HepG2 (cell line): ENCODE results near the gene MIA2. TPM values are rescaled to one million over a fixed set of nuclear protein-coding genes. Genes with fewer than 3 reads are reported as not detected.
"Not testable (repeated sequence)": the region's sequence is repeated elsewhere in the genome, so short reads cannot be mapped to it uniquely, and the experiment has no call there.

Experiments
- ADNP ChIP-seq: sonication (generic); formaldehyde crosslinking; IDR thresholded peaks from 2 replicates; pipeline ENCODE4 v1.4.0; 2020; ENCODE audit warnings: missing genetic modification reagents
- CCDC6 ChIP-seq: sonication (generic); formaldehyde crosslinking; IDR thresholded peaks from 2 replicates; pipeline ENCODE4 v1.8.1; 2022; ENCODE audit warnings: mild to moderate bottlenecking, missing genetic modification reagents, moderate library complexity
- FOXA3 ChIP-seq: IDR thresholded peaks from 2 replicates; pipeline ENCODE4 v1.6.1; 2016; ENCODE audit warnings: missing genetic modification reagents, missing compliant biosample characterization
- GLI4 ChIP-seq: sonication (generic); formaldehyde crosslinking; IDR thresholded peaks from 2 replicates; pipeline ENCODE4 v1.5.1; 2020; ENCODE audit warnings: missing genetic modification reagents, mild to moderate bottlenecking, moderate library complexity, borderline replicate concordance
- HDAC2 ChIP-seq: sonication (generic); formaldehyde crosslinking; IDR thresholded peaks from 2 replicates; pipeline ENCODE4 v1.4.0; 2020; ENCODE audit warnings: missing genetic modification reagents
- IKZF4 ChIP-seq: sonication (generic); formaldehyde crosslinking; IDR thresholded peaks from 2 replicates; pipeline ENCODE4 v1.5.1; 2020; ENCODE audit warnings: borderline replicate concordance, mild to moderate bottlenecking, low read depth, missing genetic modification reagents; ENCODE audit errors: not compliant biosample characterization
- IRF2 ChIP-seq: IDR thresholded peaks from 2 replicates; pipeline ENCODE4 v1.6.1; 2018; ENCODE audit warnings: missing genetic modification reagents, missing compliant biosample characterization
- MEF2D ChIP-seq: sonication (generic); formaldehyde crosslinking; IDR thresholded peaks from 2 replicates; pipeline ENCODE4 v1.5.1; 2020; ENCODE audit warnings: mild to moderate bottlenecking, missing genetic modification reagents
- NFIC ChIP-seq: IDR thresholded peaks from 2 replicates; pipeline ENCODE4 v1.6.1; 2012; ENCODE audit warnings: mild to moderate bottlenecking, low read length, inconsistent platforms
- NONO ChIP-seq, 2 experiments: fragments of 450-650 bp in 1 of 2; sonication (generic) in 1 of 2; formaldehyde crosslinking in 1 of 2; IDR thresholded peaks in 1 of 2; conservative IDR thresholded peaks in 1 of 2; 2 replicates each; pipeline versions ENCODE4 v1.6.1 to v1.8.0; 2017 to 2022; ENCODE audit warnings: mild to moderate bottlenecking in 1 of 2, missing genetic modification reagents in 1 of 2, moderate library complexity in 1 of 2
- RFXANK ChIP-seq: IDR thresholded peaks from 2 replicates; pipeline ENCODE4 v1.6.1; 2016
- SMC3 ChIP-seq: IDR thresholded peaks from 2 replicates; pipeline ENCODE4 v1.6.1; 2011; ENCODE audit warnings: low read length, improper control_type of control experiment
- SRF ChIP-seq: IDR thresholded peaks from 2 replicates; pipeline ENCODE4 v1.6.1; 2011; ENCODE audit warnings: mild to moderate bottlenecking, low read depth, low read length, moderate library complexity
- TARDBP ChIP-seq: sonication (generic); formaldehyde crosslinking; IDR thresholded peaks from 2 replicates; pipeline ENCODE4 v1.8.0; 2022; ENCODE audit warnings: mild to moderate bottlenecking, missing genetic modification reagents
- YEATS4 ChIP-seq: sonication (generic); formaldehyde crosslinking; IDR thresholded peaks from 2 replicates; pipeline ENCODE4 v1.4.0; 2020; ENCODE audit warnings: missing genetic modification reagents, borderline replicate concordance
- ZBTB8A ChIP-seq: sonication (generic); formaldehyde crosslinking; IDR thresholded peaks from 2 replicates; pipeline ENCODE4 v1.4.0; 2020; ENCODE audit warnings: mild to moderate bottlenecking, low read depth, missing genetic modification reagents, borderline replicate concordance
- ZEB1 ChIP-seq: IDR thresholded peaks from 2 replicates; pipeline ENCODE4 v1.6.1; 2012; ENCODE audit warnings: mild to moderate bottlenecking, low read depth, inconsistent platforms; ENCODE audit not compliant: insufficient replicate concordance
- ZFX ChIP-seq: sonication (generic); formaldehyde crosslinking; IDR thresholded peaks from 2 replicates; pipeline ENCODE4 v1.4.0; 2020; ENCODE audit warnings: mild to moderate bottlenecking, low read depth, missing genetic modification reagents, moderate library complexity
- ZGPAT ChIP-seq: IDR thresholded peaks from 2 replicates; pipeline ENCODE4 v1.6.1; 2016; ENCODE audit warnings: mild to moderate bottlenecking
- ZMYM4 ChIP-seq: sonication (generic); formaldehyde crosslinking; IDR thresholded peaks from 2 replicates; pipeline ENCODE4 v1.8.1; 2023; ENCODE audit warnings: mild to moderate bottlenecking, missing genetic modification reagents
- ZNF124 ChIP-seq: sonication (generic); formaldehyde crosslinking; IDR thresholded peaks from 2 replicates; pipeline ENCODE4 v1.4.0; 2020; ENCODE audit warnings: missing genetic modification reagents
- ZNF3 ChIP-seq: IDR thresholded peaks from 2 replicates; pipeline ENCODE4 v1.7.0; 2017; ENCODE audit warnings: inconsistent platforms
- ZNF556 ChIP-seq: sonication (generic); formaldehyde crosslinking; IDR thresholded peaks from 2 replicates; pipeline ENCODE4 v1.4.0; 2020; ENCODE audit warnings: mild to moderate bottlenecking, missing genetic modification reagents, borderline replicate concordance
- ZNF670 ChIP-seq: sonication (generic); formaldehyde crosslinking; IDR thresholded peaks from 2 replicates; pipeline ENCODE4 v1.8.0; 2022; ENCODE audit warnings: mild to moderate bottlenecking, missing genetic modification reagents, borderline replicate concordance
- ZNF7 ChIP-seq: IDR thresholded peaks from 2 replicates; pipeline ENCODE4 v1.6.1; 2016; ENCODE audit warnings: missing biosample characterization, missing genetic modification reagents
- ZNF772 ChIP-seq: sonication (generic); formaldehyde crosslinking; IDR thresholded peaks from 2 replicates; pipeline ENCODE4 v1.5.0; 2020; ENCODE audit warnings: mild to moderate bottlenecking, missing genetic modification reagents
- ZNF784 ChIP-seq: sonication (generic); formaldehyde crosslinking; IDR thresholded peaks from 2 replicates; pipeline ENCODE4 v1.5.1; 2020; ENCODE audit warnings: missing genetic modification reagents, mild to moderate bottlenecking, borderline replicate concordance
- ZSCAN12 ChIP-seq: sonication (generic); formaldehyde crosslinking; IDR thresholded peaks from 2 replicates; pipeline ENCODE4 v1.9.0; 2021; ENCODE audit warnings: mild to moderate bottlenecking, missing genetic modification reagents
- ZSCAN20 ChIP-seq: sonication (generic); formaldehyde crosslinking; IDR thresholded peaks from 2 replicates; pipeline ENCODE4 v1.4.0; 2020; ENCODE audit warnings: missing genetic modification reagents, mild to moderate bottlenecking, borderline replicate concordance
- polyA plus RNA-seq, 8 experiments: library from polyadenylated mRNA; depleted of rRNA in 3 of 8; stranded (reverse) in 7 of 8; unstranded in 1 of 8; fragments of >200 nt; fragmentation: Illumina TruSeq in 4 of 8; extraction: Trizol in 4 of 8; gene quantifications; 2 replicates each; pipeline versions ENCODE4 v1.2.1 to v1.2.3, GENCODE V29; 2011 to 2016; ENCODE audit warnings: low read depth in 4 of 8, missing spikeins in 1 of 8, mixed read lengths in 1 of 8; ENCODE audit not compliant: insufficient read depth in 1 of 8
- total RNA-seq, 5 experiments: library from RNA; depleted of rRNA; stranded (reverse); fragments of >200 nt; fragmentation: Illumina TruSeq; extraction: Trizol; gene quantifications; 2 replicates each; pipeline ENCODE4 v1.2.3, GENCODE V29; 2016; ENCODE audit warnings: low read depth in 1 of 5

MIA2 gene
- total and polyA plus RNA-seq, 2 of the 13 experiments (the other 11 are each of a cell fraction or from before 2014, with no cell fraction given), result 134 to 158 TPM

- TF ChIP-seq MEF2D (CRISPR knock-in tag) (peak; percentile 77; the same call in 1 of the 2 replicates), CCDC6 (CRISPR knock-in tag) (0 out of 2 replicates have a peak, but pooled peaks have one; percentile 58), ZBTB8A (CRISPR knock-in tag) (0 out of 2 replicates have a peak, but pooled peaks have one; percentile 55), NONO (CRISPR knock-in tag; conservative IDR thresholded peaks at IDR 0.05) (0 out of 2 replicates have a peak, but pooled peaks have one; percentile 22), ZNF7 (CRISPR knock-in tag) (peak; percentile 78), ZMYM4 (peak; percentile 81), NFIC (0 out of 2 replicates have a peak, but pooled peaks have one; percentile 27), ZNF784 (peak; percentile 63; the same call in 1 of the 2 replicates), TARDBP (CRISPR knock-in tag) (peak; percentile 46; the same call in 1 of the 2 replicates), ZFX (CRISPR knock-in tag) (peak; percentile 13; the same call in 1 of the 2 replicates), YEATS4 (CRISPR knock-in tag) (peak; percentile 37), ZEB1 (peak; percentile 18), SMC3 (peak; percentile 88; the same call in 1 of the 2 replicates), ZGPAT (CRISPR knock-in tag) (peak; percentile 77; the same call in 1 of the 2 replicates), ZSCAN12 (peak; percentile 91; the same call in 1 of the 2 replicates), ADNP (peak; percentile 37; the same call in 1 of the 2 replicates), GLI4 (CRISPR knock-in tag) (peak; percentile 36; the same call in 1 of the 2 replicates), ZNF124 (0 out of 2 replicates have a peak, but pooled peaks have one; percentile 61), ZNF670 (CRISPR knock-in tag) (peak; percentile 89), ZNF3 (0 out of 2 replicates have a peak, but pooled peaks have one; percentile 50), SRF (peak; percentile 93), FOXA3 (peak; percentile 39), HDAC2 (peak; percentile 83; the same call in 1 of the 2 replicates), RFXANK (CRISPR knock-in tag) (peak; percentile 32; the same call in 1 of the 2 replicates), ZNF556 (CRISPR knock-in tag) (peak; percentile 61; the same call in 1 of the 2 replicates), ZNF772 (CRISPR knock-in tag) (peak; percentile 40; the same call in 1 of the 2 replicates), IRF2 (peak; percentile 83), ZSCAN20 (CRISPR knock-in tag) (peak; percentile 71; the same call in 1 of the 2 replicates), IKZF4 (CRISPR knock-in tag) (peak; percentile 19)
- not testable (repeated sequence) for TF ChIP-seq NONO (IDR thresholded peaks at IDR 0.05)
Observed at GRCh38 chr14:39231751-39232553, 1.8 kb upstream of the MIA2 start (continued).
